Duodenal mucosa (tissue), 2 donors: ENCODE results near the gene MEPE.

Experiments
- H3K27ac ChIP-seq: one replicate; pipeline ENCODE4 v1.7.0; 2013; ENCODE audit warnings: low read depth, low read length
- H3K27me3 ChIP-seq, 2 donors: one replicate each; pipeline ENCODE4 v1.7.0; 2013; ENCODE audit warnings: low read length in 2 of 2, control low read depth in 1 of 2; ENCODE audit not compliant: insufficient read depth in 2 of 2, control insufficient read depth in 1 of 2
- H3K36me3 ChIP-seq, 2 donors: one replicate each; pipeline ENCODE4 v1.7.0; 2013; ENCODE audit warnings: low read length in 2 of 2, control low read depth in 1 of 2; ENCODE audit not compliant: insufficient read depth in 2 of 2, control insufficient read depth in 1 of 2
- H3K4me1 ChIP-seq, 2 donors: one replicate each; pipeline ENCODE4 v1.7.0; 2013; ENCODE audit warnings: low read length in 2 of 2, control low read depth in 1 of 2; ENCODE audit not compliant: insufficient read depth in 2 of 2, control insufficient read depth in 1 of 2
- H3K4me3 ChIP-seq, 2 donors: one replicate each; pipeline ENCODE4 v1.7.0; 2013; ENCODE audit warnings: low read length in 2 of 2, low read depth in 1 of 2
- H3K9ac ChIP-seq, 2 donors: one replicate each; pipeline ENCODE4 v1.7.0; 2013; ENCODE audit warnings: low read length in 2 of 2, low read depth in 1 of 2
- H3K9me3 ChIP-seq, 2 donors: one replicate each; pipeline ENCODE4 v1.7.0; 2013; ENCODE audit warnings: low read length in 2 of 2, control low read depth in 1 of 2; ENCODE audit not compliant: control insufficient read depth in 1 of 2

Gene MEPE

DNA sequence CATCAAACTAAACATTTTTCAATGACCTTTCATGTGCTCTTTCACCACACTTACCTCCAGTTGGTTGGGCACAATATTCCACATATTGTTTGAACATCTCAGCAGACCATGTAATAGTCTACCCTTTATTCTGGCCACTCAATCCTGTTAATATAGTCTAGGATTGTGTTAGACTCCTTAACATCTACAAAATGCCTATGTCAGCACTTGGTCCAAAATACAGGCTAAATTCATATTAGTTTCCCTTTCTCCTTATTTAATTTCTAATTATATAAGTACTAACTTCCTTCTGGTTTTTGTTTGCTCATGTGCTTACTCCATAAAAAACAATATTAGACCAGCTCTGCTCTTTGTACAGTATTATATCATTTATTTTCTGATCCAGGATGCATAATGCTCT is 21.1 kb downstream of the MEPE start:
- no peaks in the 10 kb centered on the region for H3K36me3 ChIP-seq
- H3K9ac ChIP-seq: no peak overlapping the region
- peaks cover 0 to 3% of the 10 kb centered on the region in 2 donors for H3K4me1 ChIP-seq
- H3K27ac ChIP-seq: no peak overlapping the region
- no peaks in the 10 kb centered on the region for H3K9me3 ChIP-seq
- no peaks in the 10 kb centered on the region for H3K27me3 ChIP-seq
- H3K4me3 ChIP-seq: no peak overlapping the region

DNA sequence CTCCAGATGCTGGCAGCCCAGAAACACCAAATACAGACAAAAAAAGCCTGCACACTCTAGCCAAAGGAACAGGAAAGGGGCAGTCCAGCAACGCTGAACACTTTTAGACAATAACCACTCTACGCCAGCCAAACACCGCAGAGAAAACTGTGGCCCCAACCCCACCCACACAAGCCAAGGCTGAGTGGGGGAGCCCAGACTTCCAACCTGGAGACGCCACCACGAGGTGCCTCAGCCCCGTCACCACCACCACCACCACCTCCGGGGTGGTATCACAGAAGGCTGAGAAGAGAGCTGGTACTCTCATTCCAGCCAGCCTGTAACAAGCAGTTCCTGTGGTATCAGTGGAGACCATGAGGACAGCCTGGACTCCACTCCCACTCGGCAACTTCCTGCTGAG is 22.8 kb downstream of the MEPE start:
- H3K27ac ChIP-seq: no peak overlapping the region
- no peak overlapping the region for H3K9ac ChIP-seq
- no peaks in the 10 kb centered on the region for H3K9me3 ChIP-seq
- no peaks in the 10 kb centered on the region for H3K36me3 ChIP-seq
- H3K4me1 ChIP-seq: no peaks in the 10 kb centered on the region
- H3K27me3 ChIP-seq: no peaks in the 10 kb centered on the region
- no peak overlapping the region for H3K4me3 ChIP-seq

DNA sequence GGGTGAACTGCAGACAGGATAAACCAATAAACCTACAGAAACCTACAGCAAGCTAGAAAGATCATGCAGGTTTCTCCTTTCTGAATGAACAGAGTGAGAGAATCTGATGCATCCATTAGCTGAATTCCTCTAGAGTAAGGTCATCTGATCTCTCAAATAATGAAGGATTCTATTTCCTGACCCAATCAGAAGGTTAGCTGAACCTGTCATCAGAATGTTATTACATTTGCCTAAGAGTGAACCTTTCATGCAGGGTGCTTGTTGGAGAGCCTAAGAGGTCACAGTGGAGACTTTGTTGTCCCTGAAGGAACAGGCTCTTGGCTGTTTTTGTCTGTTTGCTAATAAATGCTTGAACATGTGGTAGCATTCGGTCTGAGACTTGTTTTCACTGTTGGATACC is 24.0 kb downstream of the MEPE start:
- no peaks in the 10 kb centered on the region for H3K27me3 ChIP-seq
- no peak overlapping the region for H3K4me3 ChIP-seq
- H3K9me3 ChIP-seq: no peaks in the 10 kb centered on the region
- no peak overlapping the region for H3K27ac ChIP-seq
- H3K4me1 ChIP-seq: no peaks in the 10 kb centered on the region
- no peak overlapping the region for H3K9ac ChIP-seq
- H3K36me3 ChIP-seq: no peaks in the 10 kb centered on the region

DNA sequence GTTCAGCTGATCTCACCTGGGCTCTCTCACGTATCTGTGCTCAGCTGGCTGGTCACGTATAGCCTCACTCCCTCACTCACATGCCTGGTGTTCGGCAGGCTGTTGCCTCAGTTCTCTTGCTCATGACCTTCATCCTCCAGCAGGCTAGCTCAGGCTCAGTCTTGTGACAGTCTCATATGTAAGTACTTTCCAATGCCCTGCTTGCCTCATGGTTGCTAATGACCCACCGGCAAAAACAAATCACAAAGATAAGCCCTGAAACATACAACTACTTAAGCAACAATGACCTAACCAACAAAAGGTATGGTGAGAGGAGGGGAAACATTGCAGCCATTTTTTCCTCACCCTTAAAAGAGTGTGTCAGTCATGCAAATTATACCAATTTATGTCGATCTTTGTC is 25.0 kb downstream of the MEPE start:
- Histone ChIP-seq H3K9ac (no peak overlapping the region), H3K27me3 (no peaks in the 10 kb centered on the region), H3K4me3 (no peak overlapping the region), H3K27ac (no peak overlapping the region), H3K36me3 (no peaks in the 10 kb centered on the region), H3K4me1 (no peaks in the 10 kb centered on the region), H3K9me3 (no peaks in the 10 kb centered on the region)

DNA sequence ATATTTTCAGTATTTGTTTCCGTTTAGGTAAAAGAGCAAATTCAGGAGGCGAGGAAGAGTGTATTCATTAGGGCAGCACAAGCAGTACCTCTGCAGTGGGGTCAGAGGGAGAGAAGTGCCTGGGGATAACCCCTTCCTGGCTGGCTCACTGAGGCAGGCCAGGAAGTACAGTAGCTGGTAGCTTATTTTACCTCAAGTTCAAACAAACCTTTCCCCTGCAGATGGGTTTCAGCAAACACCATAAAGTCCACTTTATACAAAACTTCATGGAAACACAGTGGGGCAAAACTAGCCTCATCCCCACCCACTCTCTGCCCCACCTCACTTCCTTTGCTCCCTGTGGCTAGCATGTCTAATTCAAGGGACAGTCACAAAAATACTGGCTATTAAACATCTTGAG is 29.5 kb downstream of the MEPE start:
- H3K9ac ChIP-seq: no peak overlapping the region
- no peaks in the 10 kb centered on the region for H3K36me3 ChIP-seq
- no peak overlapping the region for H3K4me3 ChIP-seq
- peaks cover 0 to 3% of the 10 kb centered on the region in 2 donors for H3K27me3 ChIP-seq
- H3K27ac ChIP-seq: no peak overlapping the region
- peaks cover 0 to 8% of the 10 kb centered on the region in 2 donors for H3K4me1 ChIP-seq
- H3K9me3 ChIP-seq: no peaks in the 10 kb centered on the region

DNA sequence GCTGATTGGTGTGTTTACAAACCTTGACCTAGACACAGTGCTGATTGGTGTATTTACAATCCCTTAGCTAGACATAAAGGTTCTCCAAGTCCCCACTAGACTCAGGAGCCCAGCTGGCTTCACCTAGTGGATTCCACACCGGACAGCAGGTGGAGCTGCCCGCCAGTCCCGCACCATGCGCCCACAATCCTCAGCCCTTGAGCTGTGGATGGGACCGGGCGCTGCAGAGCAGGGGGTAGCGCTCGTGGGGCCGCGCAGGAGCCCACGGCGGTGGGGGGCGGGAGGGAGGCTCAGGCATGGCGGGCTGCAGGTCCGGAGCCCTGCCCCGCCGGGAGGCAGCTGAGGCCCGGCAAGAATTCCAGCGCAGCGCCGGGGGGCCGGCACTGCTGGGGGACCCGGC is 30.7 kb downstream of the MEPE start:
- H3K4me3 ChIP-seq: no peak overlapping the region
- peaks cover 0 to 12% of the 10 kb centered on the region in 2 donors for H3K4me1 ChIP-seq
- H3K9ac ChIP-seq: no peak overlapping the region
- H3K27ac ChIP-seq: no peak overlapping the region
- H3K9me3 ChIP-seq: no peaks in the 10 kb centered on the region
- H3K27me3 ChIP-seq: peaks cover 0 to 3% of the 10 kb centered on the region in 2 donors
- H3K36me3 ChIP-seq: no peaks in the 10 kb centered on the region

DNA sequence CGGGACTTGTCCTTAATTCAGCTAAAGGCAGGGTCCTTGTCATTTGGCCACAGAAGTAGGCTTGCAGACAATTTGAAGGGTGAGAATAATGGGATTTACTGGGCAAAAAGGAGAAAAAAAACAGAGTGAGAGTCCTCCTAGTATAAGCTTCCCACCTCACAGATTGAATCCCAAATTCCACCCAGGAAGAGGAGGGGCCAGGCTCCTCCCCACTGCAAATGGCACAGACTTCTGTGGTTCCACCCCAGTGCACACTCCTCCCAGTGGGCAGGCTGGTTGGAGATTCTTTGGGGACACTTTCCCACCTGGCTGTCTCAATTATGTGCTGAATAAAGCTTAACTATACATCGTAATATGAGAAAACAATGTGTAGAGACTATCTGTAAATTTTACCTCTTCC is 31.6 kb downstream of the MEPE start:
- H3K9ac ChIP-seq: no peak overlapping the region
- peaks cover 0 to 12% of the 10 kb centered on the region in 2 donors for H3K4me1 ChIP-seq
- H3K4me3 ChIP-seq: no peak overlapping the region
- H3K36me3 ChIP-seq: no peaks in the 10 kb centered on the region
- H3K9me3 ChIP-seq: no peaks in the 10 kb centered on the region
- no peak overlapping the region for H3K27ac ChIP-seq
- peaks cover 0 to 3% of the 10 kb centered on the region in 2 donors for H3K27me3 ChIP-seq

DNA sequence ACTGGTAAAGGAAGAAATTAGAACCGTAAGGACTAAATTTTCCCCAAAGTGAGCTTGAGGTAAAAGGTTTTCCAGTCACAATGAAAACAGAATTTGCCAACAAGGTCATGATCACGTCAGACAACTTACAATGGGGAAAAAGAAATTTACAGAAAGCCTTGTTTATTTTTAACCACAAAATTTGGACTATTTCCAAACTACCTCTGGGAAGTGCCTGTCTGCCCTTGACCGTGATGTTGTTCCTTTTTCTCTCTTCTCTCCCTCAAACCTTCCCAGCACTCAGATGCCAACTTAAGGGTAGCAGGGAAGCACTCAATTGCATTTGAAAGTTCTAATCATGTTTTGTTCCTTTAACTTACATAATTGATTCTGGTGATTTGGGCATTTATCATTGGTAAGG is 32.5 kb downstream of the MEPE start:
- H3K36me3 ChIP-seq: no peaks in the 10 kb centered on the region
- H3K9me3 ChIP-seq: no peaks in the 10 kb centered on the region
- peaks cover 0 to 3% of the 10 kb centered on the region in 2 donors for H3K27me3 ChIP-seq
- H3K9ac ChIP-seq: no peak overlapping the region
- peaks cover 0 to 12% of the 10 kb centered on the region in 2 donors for H3K4me1 ChIP-seq
- no peak overlapping the region for H3K27ac ChIP-seq
- no peak overlapping the region for H3K4me3 ChIP-seq

DNA sequence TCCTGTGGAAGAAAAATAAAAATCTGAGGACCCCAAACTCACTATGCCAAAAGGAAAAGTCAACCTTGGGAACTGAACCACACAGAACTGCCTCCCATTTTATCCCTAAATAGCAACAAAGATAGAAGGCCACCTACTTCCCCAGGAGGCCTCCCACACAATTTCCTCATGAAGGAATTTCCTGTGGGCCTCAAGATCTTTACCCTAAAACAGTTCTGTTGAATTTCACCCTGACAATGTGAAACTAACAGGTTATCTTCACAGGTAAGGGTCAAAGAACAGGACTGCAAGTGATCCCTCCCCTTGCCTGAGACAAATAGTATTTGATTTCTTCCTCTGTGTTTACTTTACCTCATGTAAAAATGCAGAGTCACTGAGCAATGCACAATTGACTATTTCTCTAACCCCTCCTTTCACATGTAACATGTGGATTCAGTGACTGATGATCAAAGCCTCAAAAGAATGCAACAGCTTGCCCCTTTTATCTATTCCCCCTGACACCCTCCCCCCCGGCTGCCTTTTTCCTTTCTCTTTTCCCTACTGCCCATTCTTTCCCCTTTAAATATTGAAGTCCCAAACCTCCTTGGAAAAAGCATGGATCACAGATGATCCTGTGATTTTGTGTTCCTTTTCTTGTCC is 33.3 kb downstream of the MEPE start:
- H3K9ac ChIP-seq: no peak overlapping the region
- no peak overlapping the region for H3K27ac ChIP-seq
- H3K9me3 ChIP-seq: no peaks in the 10 kb centered on the region
- peaks cover 0 to 12% of the 10 kb centered on the region in 2 donors for H3K4me1 ChIP-seq
- peaks cover 0 to 3% of the 10 kb centered on the region in 2 donors for H3K27me3 ChIP-seq
- no peaks in the 10 kb centered on the region for H3K36me3 ChIP-seq
- H3K4me3 ChIP-seq: no peak overlapping the region

DNA sequence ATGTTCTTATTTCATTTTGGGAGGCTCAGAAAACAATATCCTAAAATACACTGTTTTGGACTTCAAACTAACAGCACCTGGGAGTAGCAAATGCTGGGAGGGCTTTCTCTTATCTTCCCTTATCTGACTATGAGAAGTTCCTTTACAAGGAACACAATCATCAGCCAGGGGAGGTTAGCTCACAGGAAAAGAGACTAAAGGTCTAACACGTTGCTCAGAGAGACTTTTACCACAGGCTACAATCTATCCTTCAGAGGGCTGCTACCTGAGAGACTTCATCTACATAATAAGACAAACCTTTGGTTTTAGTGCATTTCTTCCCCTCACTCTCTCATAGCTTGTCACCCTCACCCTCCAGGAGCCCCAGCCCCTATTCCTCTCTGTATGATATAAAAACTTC is 35.8 kb downstream of the MEPE start:
- Histone ChIP-seq H3K27me3 (peaks cover 0 to 3% of the 10 kb centered on the region in 2 donors), H3K36me3 (no peaks in the 10 kb centered on the region), H3K4me3 (no peak overlapping the region)

DNA sequence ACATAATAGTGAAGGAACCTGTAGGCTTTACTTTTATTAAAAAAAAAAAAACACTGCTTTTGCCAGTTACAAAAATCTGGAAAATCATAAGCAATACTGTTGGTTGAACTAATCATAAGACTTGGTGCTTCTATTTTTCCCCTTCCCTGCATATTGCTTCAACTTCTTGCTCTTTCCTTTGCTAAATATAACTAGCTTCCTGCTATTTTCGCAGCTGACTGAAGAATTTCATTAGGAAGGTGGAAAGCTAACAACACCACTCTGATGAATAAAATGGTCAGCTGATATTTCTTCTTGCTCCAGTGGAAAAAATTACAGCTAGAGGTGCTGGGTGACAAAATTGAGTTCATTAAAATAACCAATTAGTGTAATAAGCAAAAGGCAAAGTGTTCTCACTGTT is 39.3 kb downstream of the MEPE start:
- H3K36me3 ChIP-seq: no peaks in the 10 kb centered on the region
- H3K4me1 ChIP-seq: peaks cover 0 to 4% of the 10 kb centered on the region in 2 donors
- no peak overlapping the region for H3K4me3 ChIP-seq
- no peaks in the 10 kb centered on the region for H3K27me3 ChIP-seq
- H3K9ac ChIP-seq: no peak overlapping the region
- no peaks in the 10 kb centered on the region for H3K9me3 ChIP-seq
- no peak overlapping the region for H3K27ac ChIP-seq

More for the DNA sequence above, 35.8 kb downstream of the MEPE start:
- Histone ChIP-seq H3K27ac (no peak overlapping the region), H3K9ac (no peak overlapping the region), H3K4me1 (peaks cover 0 to 12% of the 10 kb centered on the region in 2 donors), H3K9me3 (no peaks in the 10 kb centered on the region)
